Activated gamma-delta T cell treated with anti-CD3 and anti-CD28 coated beads, Interleukin-2, amount 50 U/mL, for 16 hours (primary cell): ENCODE data around the gene GLRX3.
"Not testable (repeated sequence)": the region's sequence is repeated elsewhere in the genome, so short reads cannot be mapped to it uniquely, and the experiment has no call there.

Source experiments
- DNase-seq: peaks from one replicate; pipeline ENCODE4 v3.0.0-alpha.2; 2020; ENCODE audit warnings: low read depth

GLRX3 gene

DNA sequence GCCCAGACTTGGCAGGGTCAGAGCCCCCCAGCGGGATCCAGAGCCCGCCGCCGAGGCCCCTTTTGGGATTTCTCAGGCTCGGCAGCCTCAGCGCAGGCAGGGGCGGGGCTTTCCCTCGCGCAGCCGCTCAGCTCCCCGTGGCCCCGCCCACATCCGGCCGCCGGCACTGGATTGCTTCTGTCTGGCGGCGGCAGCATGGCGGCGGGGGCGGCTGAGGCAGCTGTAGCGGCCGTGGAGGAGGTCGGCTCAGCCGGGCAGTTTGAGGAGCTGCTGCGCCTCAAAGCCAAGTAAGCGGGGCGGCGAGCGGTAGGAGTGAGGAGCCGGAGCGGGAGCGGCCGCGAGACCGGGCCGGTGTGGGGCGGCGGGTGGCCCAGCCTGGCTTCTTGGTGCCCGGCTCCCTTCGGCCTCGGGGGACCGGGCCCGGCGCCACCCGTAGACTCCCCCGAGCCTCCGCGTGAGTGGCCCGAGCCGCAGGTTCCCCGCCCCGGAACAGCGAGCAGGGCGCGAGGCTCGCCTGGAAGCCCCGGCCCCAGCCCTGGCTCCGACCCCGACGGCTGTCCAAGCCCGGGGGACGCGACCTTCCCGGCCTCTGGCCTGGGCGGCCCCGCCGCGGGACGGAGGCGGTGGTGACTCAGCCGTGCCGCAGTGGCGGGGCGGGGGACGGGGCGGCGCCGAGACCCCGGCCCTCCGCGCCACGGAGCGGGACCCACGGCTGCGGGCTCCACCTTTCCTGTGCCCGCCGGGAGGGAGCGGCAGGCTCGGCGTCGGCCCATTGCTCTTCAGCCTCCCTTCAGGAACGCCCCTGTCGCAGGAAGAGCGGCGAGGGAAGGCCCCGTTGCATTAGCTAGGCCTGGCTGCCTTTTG, at the start of gene GLRX3:
Gene GLRX3, plus strand, starts transcription at position 166 of the 864 bp plus-strand sequence. Its CDS starts 30 bp downstream, at position 196.
- peak; percentile 84 for DNase-seq

DNA sequence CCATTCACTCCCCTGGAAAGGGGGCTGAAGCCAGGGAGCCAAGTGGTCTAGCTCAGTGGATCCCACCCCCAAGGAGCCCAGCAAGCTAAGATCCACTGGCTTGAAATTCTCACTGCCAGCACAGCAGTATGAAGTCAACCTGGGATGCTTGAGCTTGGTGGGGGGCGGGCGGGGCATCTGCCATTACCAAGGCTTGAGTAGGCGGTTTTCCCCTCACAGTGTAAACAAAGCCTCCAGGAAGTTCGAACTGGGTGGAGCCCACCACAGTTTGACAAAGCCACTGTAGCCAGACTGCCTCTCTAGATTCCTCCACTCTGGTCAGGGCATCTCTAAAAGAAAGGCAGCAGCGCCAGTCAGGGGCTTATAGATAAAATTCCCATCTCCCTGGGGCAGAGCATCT, 45.6 kb upstream of the GLRX3 start:
- not testable (repeated sequence) for DNase-seq

DNA sequence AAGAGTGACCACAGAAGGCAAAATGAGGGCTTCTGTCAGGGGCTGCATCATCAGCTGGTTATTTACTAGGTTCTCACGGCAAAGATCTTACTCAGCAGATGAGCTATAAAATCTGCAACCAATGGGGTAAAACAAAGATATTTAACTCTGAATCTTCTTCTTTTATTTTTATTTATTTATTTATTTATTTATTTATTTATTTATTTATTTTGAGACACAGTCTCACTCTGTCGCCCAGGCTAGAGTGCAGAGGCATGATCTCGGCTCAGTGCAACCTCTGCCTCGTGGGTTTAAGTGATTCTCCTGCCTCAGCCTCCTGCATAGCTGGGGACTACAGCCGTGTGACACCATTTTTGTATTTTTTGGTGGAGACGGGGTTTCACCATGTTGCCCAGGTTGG, 36.8 kb upstream of the GLRX3 start:
- no peak for DNase-seq

DNA sequence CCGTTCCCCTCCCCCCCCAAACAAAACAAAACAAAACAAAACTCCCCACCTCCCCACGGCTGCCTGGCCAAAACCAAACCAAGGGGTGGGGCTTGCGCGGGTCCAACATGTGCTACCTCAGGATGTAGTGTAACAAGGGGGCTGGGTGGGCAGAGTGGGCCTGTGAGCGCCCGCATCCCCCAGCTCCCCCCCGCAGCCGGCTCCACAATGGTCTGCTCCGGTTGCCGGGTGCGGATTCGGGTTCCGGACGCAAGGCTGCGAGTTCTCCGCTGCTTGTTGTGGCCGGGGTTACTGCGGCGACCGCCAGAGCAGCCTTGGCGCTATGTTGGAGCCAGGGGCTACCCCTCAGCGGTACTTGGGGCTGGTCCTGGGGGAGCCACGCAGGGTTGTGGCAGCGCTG, 30.5 kb upstream of the GLRX3 start:
- DNase-seq, result no peak

DNA sequence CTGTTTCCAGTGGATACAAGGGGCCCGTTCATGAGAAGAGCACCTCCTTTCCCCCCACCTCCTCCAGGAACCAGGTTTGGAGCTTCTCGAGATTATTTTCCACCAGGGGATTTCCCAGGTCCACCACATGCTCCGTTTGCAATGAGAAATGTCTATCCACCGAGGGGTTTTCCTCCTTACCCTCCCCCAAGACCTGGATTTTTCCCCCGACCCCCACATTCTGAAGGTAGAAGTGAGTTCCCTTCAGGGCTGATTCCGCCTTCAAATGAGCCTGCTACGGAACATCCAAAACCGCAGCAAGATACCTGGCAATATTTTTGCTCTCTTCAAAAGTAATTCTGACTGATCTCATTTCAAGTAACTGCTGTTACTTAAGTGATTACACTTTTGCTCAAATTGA, 28.0 kb upstream of the GLRX3 start:
- DNase-seq, result not testable (repeated sequence)

DNA sequence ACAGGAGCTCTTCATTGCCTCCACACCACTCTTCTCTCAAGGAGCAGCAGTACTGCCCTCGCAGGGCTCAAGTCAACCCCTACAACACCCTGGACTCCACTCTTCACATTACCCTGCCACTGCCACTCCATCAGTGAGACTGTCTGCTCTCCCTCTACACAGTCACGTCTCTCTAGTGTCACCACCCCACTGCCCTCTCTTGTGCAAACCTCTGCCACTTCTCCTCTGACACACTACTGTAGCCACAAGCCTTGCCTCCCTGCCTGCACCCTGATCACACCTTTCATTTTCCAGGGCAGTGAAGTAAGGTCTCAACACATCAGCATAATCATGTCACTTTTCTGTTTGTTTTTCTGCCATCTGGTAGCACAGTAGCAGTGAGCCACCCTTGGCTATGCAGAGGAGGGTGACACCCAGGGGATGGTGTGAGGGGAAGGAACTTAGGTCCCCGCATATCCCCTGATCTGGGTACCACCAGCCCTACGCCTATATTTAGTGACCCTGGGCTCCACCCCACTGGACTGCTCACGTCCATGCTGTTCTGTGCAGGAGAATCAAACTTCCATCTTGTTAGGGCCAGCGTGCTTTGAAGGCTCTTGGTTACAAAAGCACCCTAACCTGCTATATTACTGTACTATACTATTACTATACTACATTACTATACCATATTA, 27.1 kb upstream of the GLRX3 start:
- DNase-seq, result no peak

DNA sequence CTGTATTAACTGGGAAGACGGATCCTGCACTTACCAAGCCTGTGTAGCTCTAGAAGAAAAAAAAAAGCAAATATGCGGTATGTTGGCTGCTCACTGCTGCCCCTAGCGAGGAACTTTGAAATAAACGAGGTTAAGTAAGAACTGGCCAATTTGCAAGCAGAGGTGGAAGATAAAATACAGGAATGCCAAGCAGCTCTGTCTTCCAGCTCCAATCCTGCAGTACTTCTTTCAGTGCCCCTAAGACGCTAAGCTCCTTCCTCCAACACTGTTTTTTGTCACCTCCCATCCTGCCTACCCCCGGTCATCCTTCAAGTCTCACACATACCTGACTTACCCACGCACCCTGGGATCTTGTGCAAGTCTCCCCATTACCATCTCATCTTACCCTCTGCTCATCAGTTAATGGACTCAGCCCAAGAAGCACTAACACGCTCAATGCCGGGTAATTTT, 26.4 kb upstream of the GLRX3 start:
- peak; percentile 46 for DNase-seq

DNA sequence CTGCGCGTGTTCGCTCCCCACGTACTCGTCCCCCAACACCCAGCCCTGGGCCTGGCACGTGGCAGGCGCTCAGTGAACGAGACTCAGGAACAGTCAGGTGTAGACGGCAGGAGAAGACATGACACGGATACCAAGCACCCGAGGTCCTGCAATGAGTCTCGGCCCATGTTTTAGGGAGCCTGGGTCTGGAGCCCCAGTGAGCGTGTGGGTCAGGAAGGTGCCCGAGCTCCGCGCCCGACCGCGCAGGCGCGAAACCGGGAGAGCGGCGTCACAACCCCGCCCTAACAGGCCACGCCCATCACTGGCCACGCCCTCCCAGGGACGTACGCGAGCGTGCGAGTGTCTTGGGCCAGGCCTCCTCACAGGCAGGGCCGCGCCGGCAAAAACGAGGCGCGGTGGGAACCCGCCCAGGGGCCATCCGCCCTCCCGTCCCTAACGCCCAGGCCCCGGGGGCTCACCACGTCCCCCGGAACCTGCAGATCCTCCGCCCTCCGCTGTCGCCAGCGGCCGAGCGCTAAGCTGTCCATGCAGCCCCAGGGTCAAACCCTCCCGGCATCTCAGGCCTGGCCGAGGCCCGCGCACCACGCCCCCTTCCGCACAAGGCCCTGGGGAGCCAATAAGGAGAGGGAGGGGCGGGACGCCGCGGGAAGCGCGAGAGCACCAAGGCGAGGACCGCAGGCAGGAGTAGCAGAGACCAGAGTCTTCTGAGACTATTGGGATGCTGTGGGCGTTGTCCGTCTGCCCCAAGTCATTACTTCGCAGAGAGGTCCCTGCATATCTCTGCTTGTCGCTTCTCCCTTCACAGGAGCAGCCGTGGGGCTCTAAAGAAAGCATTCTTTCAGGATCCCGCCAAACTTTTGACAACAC, 25.7 kb upstream of the GLRX3 start, which contains the start of gene C10orf143:
Gene C10orf143, minus strand, starts transcription at position 585 of the 867 bp plus-strand sequence. Its CDS starts 58 bp downstream, at position 527.
- DNase-seq, result peak; percentile 97

DNA sequence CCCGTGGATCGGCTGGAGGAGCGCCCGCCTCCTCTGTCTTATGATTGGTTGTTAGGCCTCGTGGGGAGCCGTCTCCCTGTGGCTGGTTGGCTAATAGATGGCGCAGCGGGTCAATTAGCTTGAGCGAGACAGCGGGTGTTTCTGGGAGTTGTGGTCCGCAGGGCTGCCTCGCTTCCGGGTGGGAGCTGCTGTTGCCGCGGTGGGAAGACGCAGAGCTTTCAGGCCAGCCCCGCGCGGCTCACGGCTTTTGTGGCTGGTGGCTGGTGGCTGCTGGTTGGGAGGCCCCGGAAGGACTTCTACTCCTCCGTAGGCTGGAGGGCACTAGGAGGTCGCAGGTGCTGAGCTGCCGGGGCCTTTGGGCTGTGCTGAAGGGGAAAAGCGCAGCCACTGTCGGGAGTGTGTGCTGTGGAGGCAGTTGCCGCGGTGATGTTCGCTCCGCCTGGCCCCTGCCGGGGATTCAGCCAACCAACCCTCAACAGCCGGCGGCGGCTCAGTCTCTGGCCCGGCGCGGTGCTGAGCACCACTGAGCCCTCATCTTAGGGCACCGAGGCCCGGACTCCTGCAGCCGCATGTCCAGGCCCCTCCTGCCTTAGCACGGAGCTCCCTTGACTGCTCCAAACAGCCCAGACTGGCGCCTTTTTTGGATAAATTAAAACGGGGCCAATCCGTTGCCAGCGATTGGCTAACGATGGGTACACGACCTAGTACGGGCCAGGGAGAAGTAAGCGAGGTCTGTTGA, 24.9 kb upstream of the GLRX3 start:
- peak; percentile 90 for DNase-seq

DNA sequence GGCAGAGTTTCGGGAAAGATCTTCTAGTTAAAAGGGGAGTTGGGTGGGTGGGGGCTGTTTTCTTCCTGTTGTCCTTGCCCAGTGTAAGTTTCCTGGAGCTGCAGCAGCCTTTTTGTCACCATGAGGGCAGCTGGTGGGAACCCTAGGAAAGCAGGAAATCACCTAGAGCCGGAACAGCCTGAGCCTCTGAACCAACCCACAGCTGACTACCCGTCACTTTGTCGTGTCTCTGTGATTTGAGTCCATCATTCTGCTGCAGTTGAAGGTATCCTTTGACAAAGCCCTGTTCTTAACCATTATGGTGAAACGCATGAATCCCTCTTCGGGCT, 24.4 kb upstream of the GLRX3 start:
- no peak for DNase-seq

DNA sequence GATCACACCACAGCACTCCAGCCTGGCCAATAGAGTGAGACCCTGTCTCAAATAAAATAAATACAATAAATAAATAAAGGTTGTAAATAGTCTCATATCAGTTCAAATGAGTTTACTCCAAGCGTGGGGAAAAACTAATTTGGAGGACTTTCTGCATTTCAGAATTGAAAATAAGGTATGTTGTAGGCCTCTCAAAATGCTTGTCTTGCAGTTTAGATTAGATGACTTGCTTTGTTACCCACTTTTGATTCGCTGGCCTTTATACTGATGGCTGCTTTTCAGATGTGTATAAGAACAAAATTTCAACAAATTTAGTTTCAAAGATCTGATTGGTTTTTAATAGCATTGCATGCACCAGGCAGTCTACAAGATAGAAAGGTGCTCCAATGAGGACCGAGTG, 23.4 kb upstream of the GLRX3 start:
- no peak for DNase-seq

DNA sequence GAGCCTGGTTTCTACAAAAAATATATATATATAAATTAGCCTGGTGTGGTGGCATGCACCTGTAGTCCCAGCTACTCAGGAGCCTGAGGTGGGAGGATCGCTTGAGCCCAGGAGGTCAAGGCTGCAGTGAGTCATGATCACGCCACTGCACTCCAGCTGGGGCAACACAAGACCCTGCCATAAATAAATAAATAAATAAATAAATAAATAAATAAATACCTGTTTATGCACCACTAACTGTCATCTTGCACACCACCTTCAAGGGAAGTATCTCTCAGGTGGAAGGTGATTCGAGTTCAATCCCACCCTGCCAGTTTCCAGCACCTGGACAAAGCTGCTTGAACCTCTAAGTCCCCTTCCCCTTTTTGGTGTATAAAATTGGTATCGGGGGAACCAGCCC, 19.2 kb upstream of the GLRX3 start:
- DNase-seq, result not testable (repeated sequence)

DNA sequence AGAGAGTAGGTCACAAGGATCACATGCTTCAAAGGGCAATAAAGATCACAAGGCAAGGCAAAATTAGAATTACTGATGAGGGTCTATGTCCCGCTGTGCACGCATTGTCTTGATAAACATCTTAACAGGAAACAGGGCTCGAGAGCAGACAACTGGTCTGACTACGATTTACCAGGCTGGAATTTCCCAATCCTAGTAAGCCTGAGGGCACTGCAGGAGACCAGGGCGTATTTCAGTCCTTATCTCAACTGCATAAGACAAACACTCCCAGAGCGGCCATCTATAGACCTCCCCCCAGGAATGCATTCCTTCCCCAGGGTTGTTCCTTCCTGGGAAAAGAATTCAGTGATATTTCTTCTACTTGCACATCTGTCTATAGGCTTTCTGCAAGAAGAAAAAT, 18.7 kb upstream of the GLRX3 start:
- DNase-seq, result not testable (repeated sequence)

DNA sequence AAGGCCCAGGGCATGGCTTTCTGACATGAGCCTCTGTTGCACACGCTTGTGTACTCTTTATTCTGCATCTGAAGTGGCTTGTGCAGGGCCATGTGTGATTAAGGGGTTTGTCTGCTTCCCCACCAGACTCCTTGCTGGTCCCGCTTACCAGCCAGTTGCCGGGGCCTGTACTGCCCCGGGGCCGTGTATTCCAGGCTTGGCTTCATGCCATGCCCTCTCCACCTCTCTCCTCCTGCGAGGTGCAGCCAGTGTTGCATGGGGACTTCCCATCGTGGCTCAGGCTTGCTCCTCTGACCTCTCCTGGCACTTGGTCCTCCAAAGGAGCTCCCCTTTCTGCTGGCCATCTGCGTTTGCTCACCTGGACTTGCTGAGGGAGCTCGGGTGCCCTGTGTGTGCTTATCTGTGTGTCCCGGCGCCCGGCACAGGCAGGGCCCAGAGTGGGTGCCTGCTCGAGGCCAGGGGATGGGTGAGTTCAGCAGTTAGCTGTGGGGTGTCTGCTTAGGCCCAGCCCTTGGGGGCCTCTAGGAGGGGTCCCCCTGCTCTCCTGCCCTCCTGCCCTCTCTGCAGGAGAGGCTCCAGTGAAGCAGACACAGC, 14.6 kb upstream of the GLRX3 start:
- DNase-seq, result no peak

DNA sequence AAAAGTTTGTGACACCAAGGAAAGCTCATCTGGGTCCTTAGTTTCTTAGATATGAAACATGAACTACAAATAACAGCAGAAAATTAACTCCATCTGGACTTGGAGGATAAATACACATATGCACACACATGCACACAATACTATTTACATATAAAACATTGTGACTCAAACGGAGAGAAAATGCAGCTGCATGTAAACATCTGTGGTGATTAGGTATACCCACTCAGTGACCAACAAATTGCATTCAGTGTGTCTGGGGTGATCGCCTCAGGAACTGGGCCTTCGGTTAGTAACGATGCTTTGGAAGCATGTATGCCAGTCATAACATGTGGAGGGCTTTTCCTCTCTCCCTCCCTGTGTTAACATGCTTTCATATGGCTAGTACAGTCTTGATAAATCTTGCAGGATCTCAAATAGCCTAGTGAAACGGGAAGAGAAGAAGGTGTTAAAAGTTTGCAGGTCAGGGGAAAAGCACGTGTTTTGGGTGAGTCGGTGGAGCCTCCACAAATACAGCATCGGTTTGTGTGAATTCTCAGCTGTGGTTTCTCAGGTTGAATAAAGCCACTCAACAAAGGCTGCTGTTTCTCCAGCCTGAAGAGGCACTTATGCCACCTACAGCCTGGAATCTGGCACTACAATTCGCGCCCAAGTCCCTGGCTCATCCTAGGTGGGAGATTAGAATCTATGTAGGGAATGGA, 8.7 kb upstream of the GLRX3 start:
- no peak for DNase-seq

DNA sequence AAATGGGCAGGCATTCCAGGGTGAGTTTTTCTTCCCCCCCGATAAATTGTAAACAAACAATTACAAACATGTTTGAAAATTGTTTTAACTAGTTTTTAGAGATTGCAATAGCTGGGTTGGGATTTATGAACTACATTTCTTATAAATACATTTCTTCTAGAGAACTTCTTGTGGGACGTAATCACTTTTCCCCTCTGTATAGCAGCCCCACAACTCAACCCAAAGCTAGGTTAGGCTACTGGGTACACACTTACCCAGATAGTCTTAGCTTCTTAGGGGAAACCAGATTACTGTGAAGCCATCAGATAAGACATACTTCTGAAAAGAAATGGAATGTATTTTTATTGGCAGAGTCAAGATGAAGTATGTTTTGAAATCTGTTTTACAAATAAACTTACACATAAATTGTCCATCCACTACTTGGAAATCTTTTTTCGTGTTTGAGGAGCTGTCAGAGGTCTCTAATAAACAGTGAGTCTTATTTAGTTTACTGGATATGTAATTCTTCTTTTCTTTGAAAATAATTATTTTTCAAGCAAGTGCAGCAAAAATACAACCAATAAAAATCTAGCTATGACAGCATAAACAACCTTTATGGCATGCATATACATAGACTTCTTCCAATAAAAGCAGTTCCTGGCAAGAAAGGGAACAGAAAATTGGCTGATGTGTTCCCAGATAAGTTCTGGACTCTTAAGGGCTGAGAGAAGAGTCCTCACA, 8.0 kb upstream of the GLRX3 start:
- DNase-seq, result no peak

DNA sequence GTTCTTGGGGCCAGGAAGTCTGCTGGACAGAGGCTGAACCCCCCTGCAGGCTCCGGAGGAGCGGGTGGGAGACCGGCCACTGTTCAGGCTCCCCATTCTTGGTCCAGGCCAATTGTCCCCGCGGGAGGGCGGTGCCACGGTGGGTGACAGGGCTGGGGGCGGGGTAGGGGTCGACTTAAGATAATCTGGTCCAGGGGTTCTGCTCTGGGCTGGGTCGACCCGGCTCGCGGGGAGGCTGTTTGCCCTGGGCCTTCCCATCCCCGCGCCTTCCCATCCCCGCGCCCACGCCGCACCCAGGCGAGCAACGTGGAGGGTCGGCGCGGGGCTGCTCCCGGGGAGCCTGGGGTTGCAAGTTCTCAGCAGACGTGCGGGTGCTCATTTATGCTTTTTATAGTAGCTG, 7.3 kb upstream of the GLRX3 start:
- DNase-seq, result no peak

DNA sequence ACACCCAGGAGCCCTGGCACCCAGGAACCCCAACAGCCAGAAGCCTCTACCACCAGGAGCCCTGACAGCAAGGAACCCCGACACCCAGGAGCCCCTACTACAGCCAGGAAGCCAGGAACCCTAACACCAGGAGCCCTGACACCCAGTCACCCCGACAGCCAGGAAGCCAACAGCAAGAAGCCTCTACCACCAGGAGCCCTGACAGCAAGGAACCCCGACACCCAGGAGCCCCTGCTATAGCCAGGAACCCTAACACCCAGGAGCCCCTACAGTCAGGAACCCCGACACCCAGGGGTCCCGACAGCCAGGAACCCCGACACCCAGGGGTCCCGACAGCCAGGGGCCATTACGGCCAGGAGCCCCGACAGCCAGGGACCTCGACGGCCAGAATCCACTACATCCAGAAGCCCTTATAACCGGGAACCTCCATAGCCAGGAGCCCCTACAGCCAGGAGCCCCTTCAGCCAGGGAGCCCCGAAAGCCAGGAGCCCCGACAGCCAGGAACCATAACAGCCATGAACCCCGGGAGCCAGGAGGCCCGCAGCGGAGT, 440 bp upstream of the GLRX3 start:
- DNase-seq, result no peak

DNA sequence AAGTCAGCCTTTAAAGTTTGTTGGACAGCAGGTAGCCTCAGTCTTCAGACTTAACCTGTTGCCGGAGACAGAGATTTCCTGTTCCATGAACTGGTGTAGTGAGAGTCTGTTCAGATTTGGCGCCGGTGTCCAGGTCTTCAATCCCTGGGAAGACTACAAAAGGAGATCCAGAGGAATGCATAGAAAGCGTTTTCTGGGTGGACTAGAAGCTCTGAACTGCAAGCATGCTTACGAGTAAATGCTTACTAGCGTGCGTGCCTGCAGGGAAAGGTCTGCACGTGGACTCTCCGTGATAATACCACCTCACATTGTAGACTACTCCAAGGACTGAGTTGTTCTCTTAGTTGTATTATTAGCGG, 878 bp downstream of the GLRX3 start:
- DNase-seq, result no peak
